Fibroblast of lung (primary cell): Measurements from ENCODE around the gene TNK1.

ENCODE experiments used
- CTCF ChIP-seq, 2 donors: IDR thresholded peaks in 1 of 2; conservative IDR thresholded peaks in 1 of 2; 1 replicate in 1 of 2; 2 replicates in 1 of 2; pipeline ENCODE4 v1.5.1; 2011 to 2012; ENCODE audit warnings: low read length in 2 of 2, control low read depth in 1 of 2, inconsistent platforms in 1 of 2, low read depth in 1 of 2, mild to moderate bottlenecking in 1 of 2
- EZH2 ChIP-seq: IDR thresholded peaks from 2 replicates; pipeline ENCODE4 v1.5.1; 2012; ENCODE audit warnings: low read length, control low read depth, mild to moderate bottlenecking; ENCODE audit errors: missing control alignments

GRCh38 chr17:7392696-7393612, 12.1 kb downstream of the TNK1 start:
- TF ChIP-seq CTCF (conservative IDR thresholded peaks at IDR 0.05 in 1 of 2, IDR thresholded peaks at IDR 0.05 in 1 of 2; ENCODE audit: low read depth in 1 of 2, low read length in 2 of 2) (no peak), EZH2 (no peak)
